Tracheal epithelial cell (primary cell): ENCODE measurements around the gene CMC2. TPM values are rescaled to one million over a fixed set of nuclear protein-coding genes. Genes with fewer than 3 reads are reported as not detected.

ENCODE experiments used
- total RNA-seq: library from RNA; depleted of rRNA; stranded (reverse); fragments of >200 nt; gene quantifications from 2 replicates; pipeline ENCODE4 v1.2.1, GENCODE V29; 2014

The CMC2 gene
- total RNA-seq: 25.6 and 48.2 TPM in 2 replicates

DNA sequence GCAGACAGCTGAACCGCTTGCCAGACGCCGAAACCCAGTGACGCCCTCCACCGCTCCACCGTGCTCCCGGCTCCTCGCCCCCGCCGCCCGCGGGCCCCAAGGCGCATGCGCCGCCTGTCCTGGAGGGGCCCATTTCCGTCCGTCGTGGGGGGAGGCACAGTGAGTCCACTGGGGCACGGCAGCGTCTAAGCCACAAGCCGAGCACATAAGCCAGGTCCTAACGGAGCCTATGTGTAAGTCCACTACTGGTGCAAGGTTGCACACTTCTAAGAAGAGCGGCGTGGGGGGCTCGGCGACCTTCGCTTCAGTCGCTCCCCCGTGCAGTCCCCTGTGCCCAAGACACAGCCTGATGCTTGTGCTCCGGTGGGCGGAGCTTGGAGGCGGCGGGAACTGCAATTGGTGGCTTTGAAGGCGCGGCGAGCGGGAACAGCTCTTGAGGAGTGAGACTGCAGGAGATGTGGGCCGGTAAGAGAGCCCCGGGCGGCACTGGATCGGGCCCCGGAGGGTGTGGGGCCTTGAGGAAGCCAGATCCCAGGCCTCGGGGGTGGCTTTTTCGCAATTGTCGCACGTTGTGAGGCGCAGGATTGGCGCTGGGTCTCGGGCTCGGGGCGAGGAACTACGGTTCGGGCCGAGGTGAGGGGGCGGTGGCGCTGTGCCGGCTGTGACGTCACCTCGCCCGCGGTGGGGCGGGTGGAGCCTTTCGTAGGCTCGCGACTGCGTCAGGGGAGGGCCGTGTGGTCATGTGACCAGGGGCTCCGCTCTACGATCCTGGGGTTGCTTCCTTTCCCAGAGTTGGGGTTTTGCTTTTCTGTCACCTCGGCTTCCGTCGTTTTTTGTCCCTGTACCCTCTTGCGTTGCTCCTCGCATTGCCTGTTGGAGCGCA lies at the start of gene CMC2, which contains the start of gene CENPN:
Gene CMC2, minus strand, starts transcription at position 73 of the 883 bp plus-strand sequence. CDS start 9,491 bp downstream, outside the sequence.
Gene CENPN, plus strand, starts transcription at position 402 of the 883 bp plus-strand sequence. CDS start 4,726 bp downstream, outside the sequence.

DNA sequence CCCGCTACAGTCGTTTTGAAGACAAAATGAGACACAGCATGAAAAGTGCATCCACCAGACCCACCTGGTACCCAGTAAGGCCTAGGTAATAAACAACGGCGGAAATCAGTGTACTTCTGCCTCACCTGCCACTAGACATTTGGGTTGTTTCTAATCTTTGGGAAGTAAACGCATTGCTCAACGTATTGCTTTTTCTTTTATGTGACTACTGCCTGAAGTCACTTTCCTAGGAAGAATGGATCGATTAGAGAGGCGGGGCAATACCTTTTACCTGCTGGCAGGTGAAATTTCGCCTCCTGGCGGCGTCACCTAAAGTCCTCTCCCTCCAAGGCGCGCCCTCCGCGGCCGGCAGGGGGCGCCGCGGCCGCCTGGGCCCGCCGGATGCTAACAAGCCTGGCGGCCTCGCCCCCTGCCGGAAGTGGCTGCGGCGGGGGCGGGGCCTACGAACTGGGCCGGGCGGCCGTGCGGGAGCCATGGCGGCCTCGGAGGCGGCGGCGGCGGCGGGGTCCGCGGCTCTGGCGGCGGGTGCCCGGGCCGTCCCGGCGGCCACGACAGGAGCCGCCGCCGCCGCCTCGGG lies 28.8 kb upstream of the CMC2 start, which contains the start of gene ATMIN:
Gene ATMIN, plus strand, starts transcription at position 445 of the 577 bp plus-strand sequence. Its CDS starts 29 bp downstream, at position 474.

Other genes starting within 250 kb of the CMC2 start
- gene CDYL2, start 202.3 kb downstream of the CMC2 start, total RNA-seq: 1.7 and 7.0 TPM in 2 replicates
- 4.7 and 20.2 TPM in 2 replicates for gene CENPN, start 329 bp upstream of the CMC2 start, total RNA-seq
- gene ATMIN, start 29.0 kb upstream of the CMC2 start, total RNA-seq: 38.8 and 48.2 TPM in 2 replicates
- gene C16orf46, start 70.4 kb upstream of the CMC2 start, total RNA-seq: 0.24 and 0.64 TPM in 2 replicates
- gene GCSH, start 89.5 kb upstream of the CMC2 start, total RNA-seq: 9.4 and 12.1 TPM in 2 replicates
- 0.24 TPM in 1 of 2 replicates, not detected in the other for gene BCO1, start 231.8 kb upstream of the CMC2 start, total RNA-seq